ENCODE measurements around the gene TACC3. TPM values are rescaled to one million over a fixed set of nuclear protein-coding genes. Genes with fewer than 3 reads are reported as not detected.

Gene TACC3
- total and polyA plus RNA-seq, 9 donors = 8.9 to 37.9 (median 30.7) TPM

GRCh38 chr4:1789552-1789951 is 68.2 kb downstream of the TACC3 start:
- Histone ChIP-seq H3K4me3 (ENCODE audit: low read length) (no peak overlapping the region), H3K27me3 (ENCODE audit: control insufficient read depth, insufficient read depth, low read length) (peaks cover 41% of the 10 kb centered on the region), H3K4me1 (ENCODE audit: control insufficient read depth, insufficient read depth, low read length) (peaks cover 19% of the 10 kb centered on the region), H3K9me3 (replicated peaks; ENCODE audit: control insufficient read depth, low read depth, low read length) (no peaks in the 10 kb centered on the region), H3K36me3 (ENCODE audit: control insufficient read depth, insufficient read depth, low read length) (no peaks in the 10 kb centered on the region), H3K27ac (ENCODE audit: low read length) (no peak overlapping the region)
- DNase-seq = no peak
- whole genome bisulfite sequencing (ENCODE audit: insufficient coverage) = 95% methylated on average over 8 of the region's 21 CpGs

GRCh38 chr4:1790005-1790404 is 68.7 kb downstream of the TACC3 start:
- Histone ChIP-seq H3K27ac (ENCODE audit: low read length) (no peak overlapping the region), H3K9me3 (replicated peaks; ENCODE audit: control insufficient read depth, low read depth, low read length) (no peaks in the 10 kb centered on the region), H3K4me3 (ENCODE audit: low read length) (no peak overlapping the region), H3K4me1 (ENCODE audit: control insufficient read depth, insufficient read depth, low read length) (peaks cover 20% of the 10 kb centered on the region), H3K36me3 (ENCODE audit: control insufficient read depth, insufficient read depth, low read length) (no peaks in the 10 kb centered on the region), H3K27me3 (ENCODE audit: control insufficient read depth, insufficient read depth, low read length) (peaks cover 44% of the 10 kb centered on the region)
- DNase-seq = no peak
- 73% methylated on average over 10 of the region's 10 CpGs for WGBS (ENCODE audit: insufficient coverage)

GRCh38 chr4:1792158-1792831 is 71.0 kb downstream of the TACC3 start:
- Histone ChIP-seq H3K36me3 (ENCODE audit: control insufficient read depth, insufficient read depth, low read length) (no peaks in the 10 kb centered on the region), H3K4me3 (ENCODE audit: low read length) (no peak overlapping the region), H3K9me3 (replicated peaks; ENCODE audit: control insufficient read depth, low read depth, low read length) (no peaks in the 10 kb centered on the region), H3K27ac (ENCODE audit: low read length) (no peak overlapping the region), H3K27me3 (ENCODE audit: control insufficient read depth, insufficient read depth, low read length) (peaks cover 67% of the 10 kb centered on the region), H3K4me1 (ENCODE audit: control insufficient read depth, insufficient read depth, low read length) (peaks cover 22% of the 10 kb centered on the region)
- no peak for DNase-seq
- 10% methylated on average over 21 of the region's 29 CpGs for WGBS (ENCODE audit: insufficient coverage)

- Histone ChIP-seq H3K36me3 (ENCODE audit: control insufficient read depth, insufficient read depth, low read length) (no peaks in the 10 kb centered on the region), H3K9me3 (replicated peaks; ENCODE audit: control insufficient read depth, low read depth, low read length) (no peaks in the 10 kb centered on the region), H3K27me3 (ENCODE audit: control insufficient read depth, insufficient read depth, low read length) (peaks cover 65% of the 10 kb centered on the region), H3K4me3 (ENCODE audit: low read length) (peak within 1 kb of the TSS; percentile 6), H3K4me1 (ENCODE audit: control insufficient read depth, insufficient read depth, low read length) (peaks cover 16% of the 10 kb centered on the region), H3K27ac (ENCODE audit: low read length) (no peak within 1 kb of the TSS)
- WGBS (ENCODE audit: insufficient coverage) = under 1% methylated on average over 91 of the region's 95 CpGs
- DNase-seq = peak; percentile 38
These were observed 71.6 kb downstream of the TACC3 start, which contains the start of gene FGFR3 for GRCh38 chr4:1792832-1793495. TSS of gene FGFR3 (plus strand) at chr4:1793293. CDS start at chr4:1793935, 642 bp downstream.

- Histone ChIP-seq H3K4me1 (ENCODE audit: control insufficient read depth, insufficient read depth, low read length) (peaks cover 16% of the 10 kb centered on the region), H3K9me3 (replicated peaks; ENCODE audit: control insufficient read depth, low read depth, low read length) (no peaks in the 10 kb centered on the region), H3K36me3 (ENCODE audit: control insufficient read depth, insufficient read depth, low read length) (no peaks in the 10 kb centered on the region), H3K27ac (ENCODE audit: low read length) (no peak overlapping the region), H3K4me3 (ENCODE audit: low read length) (no peak overlapping the region), H3K27me3 (ENCODE audit: control insufficient read depth, insufficient read depth, low read length) (peaks cover 64% of the 10 kb centered on the region)
- 0% methylated on average over 21 of the region's 44 CpGs for WGBS (ENCODE audit: insufficient coverage)
- peak; percentile 35 for DNase-seq
These were observed 72.1 kb downstream of the TACC3 start for GRCh38 chr4:1793496-1793840.

GRCh38 chr4:1793940-1794808 is 72.9 kb downstream of the TACC3 start:
- peaks cover 16% of the 10 kb centered on the region for H3K4me1 ChIP-seq (ENCODE audit: control insufficient read depth, insufficient read depth, low read length)
- H3K27me3 ChIP-seq (ENCODE audit: control insufficient read depth, insufficient read depth, low read length) = peaks cover 62% of the 10 kb centered on the region
- H3K36me3 ChIP-seq (ENCODE audit: control insufficient read depth, insufficient read depth, low read length) = no peaks in the 10 kb centered on the region
- H3K27ac ChIP-seq (ENCODE audit: low read length) = no peak overlapping the region
- peak overlapping the region; percentile 6 for H3K4me3 ChIP-seq (ENCODE audit: low read length)
- H3K9me3 ChIP-seq (replicated peaks; ENCODE audit: control insufficient read depth, low read depth, low read length) = no peaks in the 10 kb centered on the region
- under 1% methylated on average over 101 of the region's 101 CpGs for WGBS (ENCODE audit: insufficient coverage)
- no peak for DNase-seq

Other genes starting within 250 kb of the TACC3 start
- 1.6 TPM for gene FAM53A, start 37.2 kb upstream of the TACC3 start, total RNA-seq
- gene FAM53A, start 37.2 kb upstream of the TACC3 start, polyA plus RNA-seq (ENCODE audit: insufficient read depth in 1 of 8, insufficient read length in 8 of 8, low replicate concordance in 1 of 8) = 1 to 10 TPM; 1.2 to 2.4 (median 1.4) TPM
- 39.9 TPM for gene SLBP, start 9.2 kb upstream of the TACC3 start, total RNA-seq
- gene SLBP, start 9.2 kb upstream of the TACC3 start, polyA plus RNA-seq (ENCODE audit: insufficient read depth in 1 of 8, insufficient read length in 8 of 8, low replicate concordance in 1 of 8) = 10 to 100 TPM; 36.9 to 48.8 (median 42.8) TPM
- gene TMEM129, start 198 bp upstream of the TACC3 start, total RNA-seq = 20.3 TPM
- 10 to 100 TPM; 19.7 to 28.4 (median 24.2) TPM for gene TMEM129, start 198 bp upstream of the TACC3 start, polyA plus RNA-seq (ENCODE audit: insufficient read depth in 1 of 8, insufficient read length in 8 of 8, low replicate concordance in 1 of 8)
- 0.89 TPM for gene FGFR3, start 71.8 kb downstream of the TACC3 start, total RNA-seq
- 10 to 100 TPM in 2 of 8 donors, 1 to 10 TPM in 6; 1.1 to 14.0 (median 2.0) TPM for gene FGFR3, start 71.8 kb downstream of the TACC3 start, polyA plus RNA-seq (ENCODE audit: insufficient read depth in 1 of 8, insufficient read length in 8 of 8, low replicate concordance in 1 of 8)
- gene LETM1, start 134.6 kb downstream of the TACC3 start, total RNA-seq = 13.4 TPM
- gene LETM1, start 134.6 kb downstream of the TACC3 start, polyA plus RNA-seq (ENCODE audit: insufficient read depth in 1 of 8, insufficient read length in 8 of 8, low replicate concordance in 1 of 8) = 10 to 100 TPM; 11.7 to 20.1 (median 16.0) TPM
- gene NSD2, start 149.9 kb downstream of the TACC3 start, total RNA-seq = 43.2 TPM
- 10 to 100 TPM; 35.7 to 56.5 (median 42.9) TPM for gene NSD2, start 149.9 kb downstream of the TACC3 start, polyA plus RNA-seq (ENCODE audit: insufficient read depth in 1 of 8, insufficient read length in 8 of 8, low replicate concordance in 1 of 8)

Measured in muscle of leg (tissue), 11 donors.